GM21360 (cell line): Measurements from ENCODE around the gene ZNF8.
"Not testable (repeated sequence)": the region's sequence is repeated elsewhere in the genome, so short reads cannot be mapped to it uniquely, and the experiment has no call there.

Experiments
- ATAC-seq: cut with Tn5 transposase; IDR thresholded peaks from one replicate; pipeline ENCODE4 v1.9.1; 2021; ENCODE audit warnings: mild to moderate bottlenecking, moderate library complexity; ENCODE audit not compliant: unreplicated experiment

Gene ZNF8

DNA sequence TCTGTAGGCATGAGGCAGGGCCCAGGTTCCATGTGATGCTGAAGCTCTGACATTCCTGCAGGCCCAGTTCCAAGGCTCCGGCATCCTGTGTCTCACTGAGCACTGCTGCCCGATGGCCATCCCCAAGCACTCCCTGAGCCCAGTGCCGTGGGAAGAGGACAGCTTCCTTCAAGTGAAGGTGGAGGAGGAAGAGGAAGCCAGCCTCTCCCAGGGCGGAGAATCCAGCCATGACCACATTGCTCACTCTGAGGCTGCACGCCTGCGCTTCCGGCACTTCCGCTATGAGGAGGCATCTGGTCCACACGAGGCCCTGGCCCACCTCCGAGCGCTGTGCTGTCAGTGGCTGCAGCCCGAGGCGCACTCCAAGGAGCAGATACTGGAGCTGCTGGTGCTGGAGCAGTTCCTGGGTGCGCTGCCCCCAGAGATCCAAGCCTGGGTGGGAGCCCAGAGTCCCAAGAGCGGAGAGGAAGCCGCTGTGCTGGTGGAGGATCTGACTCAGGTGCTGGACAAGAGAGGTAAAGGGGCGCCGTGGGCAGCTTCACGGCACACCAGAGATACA is 56.0 kb downstream of the ZNF8 start:
- ATAC-seq, result no peak

DNA sequence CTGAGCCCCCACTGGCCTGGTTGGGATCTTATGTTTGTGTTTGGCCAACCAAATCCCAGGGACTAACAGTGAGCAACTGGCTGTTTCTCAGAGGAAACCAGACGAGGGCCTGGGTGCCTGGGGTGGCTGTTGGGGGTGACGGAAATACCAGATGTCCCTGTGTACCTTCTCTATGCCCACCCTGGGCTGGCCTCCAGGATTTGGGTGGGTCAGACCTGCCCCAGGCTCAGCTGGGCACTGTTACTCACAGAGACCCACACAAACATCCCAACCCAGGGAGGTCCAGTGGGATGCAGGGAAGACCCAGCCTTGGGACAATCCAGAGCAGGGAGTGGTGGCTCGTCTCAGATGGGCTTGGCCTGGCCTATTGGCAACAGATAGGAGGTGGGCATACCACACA is 56.9 kb downstream of the ZNF8 start:
- ATAC-seq, result no peak

DNA sequence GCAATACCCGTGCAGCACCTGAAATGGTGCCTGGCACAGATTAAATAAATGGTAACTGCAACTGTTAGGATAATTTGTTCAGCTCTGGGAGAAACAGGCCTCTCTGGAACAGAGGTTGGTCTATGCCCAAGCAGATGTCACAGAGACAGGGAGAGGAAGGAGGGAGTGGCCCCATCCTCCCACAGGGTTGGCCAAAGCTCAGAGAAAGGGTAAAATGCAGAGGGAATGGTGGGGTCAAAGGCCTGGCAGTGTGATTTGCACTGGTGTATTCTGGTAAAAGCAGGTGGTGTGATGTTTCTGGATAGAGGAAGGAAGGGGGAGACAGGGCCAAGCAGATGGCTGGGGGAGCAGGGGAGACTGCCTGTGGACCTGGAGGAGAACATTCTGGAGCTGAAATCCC is 57.5 kb downstream of the ZNF8 start:
- ATAC-seq, result no peak

DNA sequence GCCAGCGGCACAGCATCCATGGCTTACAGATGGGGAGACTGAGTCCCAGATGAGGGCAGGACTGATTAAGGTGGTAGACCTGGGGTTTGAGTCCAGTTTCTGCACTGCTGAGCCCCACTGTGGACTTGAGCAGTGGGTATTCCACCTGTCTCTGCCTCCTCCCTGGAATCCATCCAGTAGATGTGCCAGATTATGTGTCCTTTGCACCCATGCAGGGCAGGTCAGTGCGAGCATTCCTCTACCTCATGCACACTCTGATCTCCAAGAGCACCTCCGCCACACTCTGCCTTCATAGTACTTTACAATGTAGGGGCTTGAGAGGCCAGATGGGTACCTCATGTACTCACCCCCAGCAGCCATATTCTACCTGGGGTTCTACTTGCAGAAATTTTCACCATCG is 58.1 kb downstream of the ZNF8 start:
- no peak for ATAC-seq

DNA sequence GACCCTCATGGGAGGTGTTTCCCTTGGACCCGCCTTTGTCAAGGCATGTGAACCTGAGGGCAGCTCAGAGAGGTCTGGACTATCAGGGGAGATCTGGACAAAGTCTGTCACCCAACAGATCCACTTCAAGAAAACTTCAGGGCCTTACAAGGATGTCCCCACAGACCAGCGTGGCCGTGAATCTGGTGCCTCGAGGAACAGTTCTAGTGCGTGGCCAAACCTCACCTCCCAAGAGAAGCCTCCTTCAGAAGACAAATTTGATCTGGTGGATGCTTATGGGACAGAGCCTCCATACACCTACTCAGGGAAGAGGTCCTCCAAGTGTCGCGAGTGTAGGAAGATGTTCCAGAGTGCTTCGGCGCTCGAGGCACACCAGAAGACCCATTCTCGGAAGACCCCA is 59.6 kb downstream of the ZNF8 start:
- no peak for ATAC-seq

DNA sequence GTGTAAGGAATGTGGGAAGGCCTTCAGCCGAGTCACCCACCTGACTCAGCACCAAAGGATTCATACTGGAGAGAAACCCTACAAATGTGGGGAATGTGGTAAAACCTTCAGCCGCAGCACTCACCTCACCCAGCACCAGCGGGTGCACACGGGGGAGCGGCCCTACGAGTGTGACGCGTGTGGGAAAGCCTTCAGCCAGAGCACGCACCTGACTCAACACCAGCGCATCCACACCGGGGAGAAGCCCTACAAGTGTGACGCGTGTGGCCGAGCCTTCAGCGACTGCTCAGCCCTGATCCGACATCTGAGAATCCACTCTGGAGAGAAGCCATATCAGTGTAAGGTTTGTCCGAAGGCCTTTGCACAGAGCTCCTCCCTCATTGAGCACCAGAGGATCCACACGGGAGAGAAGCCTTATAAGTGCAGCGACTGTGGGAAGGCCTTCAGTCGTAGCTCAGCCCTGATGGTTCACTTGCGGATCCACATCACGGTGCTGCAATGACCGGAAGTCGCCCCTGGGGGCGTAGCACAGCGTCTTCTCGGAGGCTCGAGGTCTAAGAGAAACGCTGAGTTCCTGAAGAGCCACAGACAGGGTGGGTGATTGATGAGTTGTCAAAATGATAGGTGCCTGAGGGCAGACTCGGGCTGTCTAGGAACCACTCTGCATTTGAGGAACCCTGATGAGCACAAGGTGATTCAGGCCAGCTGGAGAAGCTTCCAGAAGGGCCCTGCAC is 60.2 kb downstream of the ZNF8 start:
- ATAC-seq, result no peak

DNA sequence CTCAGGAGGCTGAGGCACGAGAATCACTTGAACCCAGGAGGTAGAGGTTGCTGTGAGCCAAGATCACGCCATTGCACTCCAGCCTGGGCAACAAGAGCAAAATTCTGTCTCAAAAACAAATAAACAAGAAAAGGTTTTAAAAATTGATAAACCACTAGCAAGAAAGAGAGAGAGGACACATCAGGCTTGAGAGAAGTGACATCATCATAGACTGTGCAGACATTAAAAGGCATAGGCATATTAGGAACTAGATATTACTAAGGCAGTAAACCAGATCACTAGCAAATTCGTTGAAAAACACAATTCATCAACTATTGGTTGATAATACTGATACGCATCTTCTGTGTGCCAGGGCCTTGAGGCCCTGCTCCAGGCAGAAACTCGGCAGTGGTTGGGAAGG is 66.8 kb downstream of the ZNF8 start:
- no peak for ATAC-seq

DNA sequence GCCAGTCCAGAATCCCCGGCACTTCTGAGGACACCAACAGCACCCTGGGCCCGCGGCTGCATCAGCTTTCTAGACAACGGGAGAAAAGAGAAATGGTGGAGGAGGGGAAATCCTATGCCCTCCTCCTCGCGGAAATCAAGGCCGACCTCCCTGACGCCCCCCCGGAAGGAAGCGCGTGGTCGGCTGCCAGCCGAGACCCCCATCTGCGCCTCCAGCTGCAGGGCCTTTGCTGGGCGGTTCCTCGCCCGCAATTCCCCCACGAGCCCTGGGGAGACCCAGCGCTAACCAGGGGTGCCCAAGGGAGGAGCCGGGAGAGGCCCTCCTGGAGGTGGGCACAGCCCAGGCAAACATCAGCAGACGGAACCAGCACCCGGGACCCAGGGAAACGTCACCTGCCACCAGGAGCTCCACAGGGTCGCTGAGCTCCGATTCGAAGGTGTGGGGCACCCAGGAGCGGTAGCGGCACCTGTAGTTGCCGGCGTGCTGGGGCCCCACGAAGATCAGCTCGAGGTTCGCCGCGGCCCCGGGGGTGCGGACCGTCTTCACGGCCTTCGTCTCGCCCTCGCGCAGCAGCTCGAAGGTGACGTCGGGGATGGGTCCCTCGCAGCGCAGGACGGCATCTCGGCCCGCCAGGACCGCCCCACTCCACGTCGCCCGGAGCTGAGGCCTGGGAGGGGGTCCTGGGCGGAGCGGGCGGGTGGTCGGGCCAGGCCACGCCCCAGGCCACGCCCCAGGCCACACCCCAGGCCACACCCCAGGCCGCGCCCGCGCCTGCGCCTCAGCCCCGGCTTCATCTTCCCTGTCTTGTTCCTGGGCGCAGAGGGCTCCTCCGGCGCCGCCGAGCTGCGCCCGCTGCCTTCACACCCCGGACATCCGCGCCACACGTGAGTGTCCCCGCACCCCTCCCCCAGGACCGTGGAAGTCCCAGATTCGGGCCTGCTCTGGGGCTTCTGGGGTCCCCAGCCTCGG is 68.5 kb downstream of the ZNF8 start:
- peak; percentile 76 for ATAC-seq

DNA sequence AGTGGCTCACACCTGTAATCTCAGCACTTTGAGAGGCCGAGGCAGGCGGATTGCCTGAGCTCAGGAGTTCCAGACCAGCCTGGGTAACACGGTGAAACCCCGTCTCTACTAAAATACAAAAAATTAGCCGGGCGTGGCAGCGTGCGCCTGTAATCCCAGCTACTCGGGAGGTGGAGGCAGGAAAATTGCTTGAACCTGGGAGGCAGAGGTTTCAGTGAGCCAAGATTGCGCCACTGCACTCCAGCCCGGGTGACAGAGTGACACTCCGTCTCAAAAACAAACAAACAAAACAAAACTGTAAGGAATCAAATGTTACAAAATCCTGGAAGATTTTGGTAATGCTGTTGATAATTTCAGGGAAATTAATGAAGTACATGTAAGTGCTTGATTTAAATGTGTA is 69.3 kb downstream of the ZNF8 start:
- not testable (repeated sequence) for ATAC-seq

DNA sequence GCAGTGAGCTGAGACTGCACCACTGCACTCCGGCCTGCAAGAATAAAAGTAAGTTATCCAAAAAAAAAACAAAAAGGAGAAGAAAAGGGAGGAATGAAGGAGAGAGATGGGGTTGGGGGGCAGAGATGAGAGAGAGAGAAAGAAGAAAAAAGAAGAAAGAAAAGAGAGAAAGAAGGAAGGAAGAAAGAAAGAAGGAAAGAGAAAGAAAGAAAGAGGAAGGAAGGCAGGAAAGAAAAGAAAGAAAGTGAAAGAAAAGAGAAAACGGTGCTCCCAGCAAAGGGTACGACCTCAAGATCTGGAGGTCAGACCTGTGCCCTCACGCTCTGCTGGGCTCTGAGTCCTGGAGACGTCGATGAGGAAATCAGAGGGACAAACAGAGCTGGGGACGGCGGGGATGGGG is 70.8 kb downstream of the ZNF8 start:
- ATAC-seq, result no peak

DNA sequence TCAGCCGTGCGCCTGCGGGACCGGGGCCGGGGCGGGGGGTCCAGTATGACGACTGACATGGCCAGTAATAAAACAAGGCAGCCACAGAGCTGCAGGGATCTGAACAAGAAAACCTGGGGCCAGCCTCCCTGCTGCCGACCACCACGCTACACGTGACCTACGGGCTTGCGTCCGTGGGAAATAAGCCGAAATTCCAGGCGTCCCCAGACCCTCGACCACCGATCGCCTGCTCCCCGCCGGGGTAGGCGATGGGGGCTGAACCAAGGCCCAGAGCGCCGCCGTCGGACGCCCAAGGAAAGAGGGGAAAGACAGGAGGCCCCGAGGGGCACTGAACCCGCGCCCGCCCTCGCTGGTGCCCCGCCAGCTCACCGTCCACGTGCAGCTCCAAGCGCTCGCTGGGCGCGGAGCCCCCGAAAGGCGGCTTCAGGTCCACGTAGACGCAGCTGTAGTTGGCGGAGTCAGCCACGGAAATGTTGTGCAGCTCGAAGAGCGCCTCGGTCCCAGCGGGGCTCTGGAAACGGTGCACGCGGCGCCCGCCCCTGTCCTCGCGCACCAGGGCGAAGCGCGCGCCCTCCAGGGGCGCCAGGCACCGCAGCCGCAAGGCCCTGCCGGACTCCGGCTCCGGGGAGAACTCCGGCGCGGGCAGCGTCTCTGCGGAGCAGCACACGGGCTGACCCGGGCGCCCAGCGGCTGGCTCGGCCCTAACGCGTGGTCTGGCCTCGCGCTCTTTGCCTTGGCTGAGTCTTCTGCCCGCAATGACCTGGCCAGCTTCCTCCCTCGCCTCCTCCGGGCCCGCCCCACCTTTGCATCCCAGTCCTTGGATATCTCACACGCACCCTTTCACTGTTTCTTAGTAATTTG is 71.5 kb downstream of the ZNF8 start:
- no peak for ATAC-seq

DNA sequence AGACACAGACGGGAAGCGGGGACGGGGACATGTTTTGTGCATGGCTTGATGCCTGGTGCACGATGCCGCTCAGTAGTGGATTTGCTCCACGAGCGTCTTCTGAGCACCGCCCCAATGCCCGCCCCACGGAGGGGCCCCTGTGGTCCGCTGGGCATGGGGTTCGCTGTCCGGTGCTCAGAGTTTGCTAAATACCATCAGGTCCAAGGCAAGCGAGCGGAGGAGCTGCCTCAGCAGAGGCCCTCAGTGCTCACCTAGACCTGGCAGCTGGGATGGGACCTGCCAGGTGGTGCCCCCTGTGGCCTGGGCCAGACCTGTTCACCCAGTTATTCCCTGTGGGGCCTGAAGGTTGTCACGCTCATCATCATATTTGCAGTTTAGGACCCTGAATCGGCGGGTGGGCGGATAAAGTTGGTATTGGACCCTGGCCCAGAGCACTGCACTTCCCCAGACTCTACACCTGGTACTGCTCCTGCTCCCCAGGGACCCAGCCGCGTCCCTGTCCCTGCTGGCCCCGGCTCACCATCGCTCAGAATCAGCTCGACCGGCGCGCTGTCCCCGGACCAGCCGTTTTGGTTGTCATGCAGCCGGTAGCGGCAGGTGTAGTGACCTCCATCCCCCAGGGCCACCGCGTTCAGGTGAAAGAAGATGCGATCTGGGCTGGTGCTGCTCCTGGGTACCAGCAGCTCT is 72.3 kb downstream of the ZNF8 start:
- no peak for ATAC-seq

DNA sequence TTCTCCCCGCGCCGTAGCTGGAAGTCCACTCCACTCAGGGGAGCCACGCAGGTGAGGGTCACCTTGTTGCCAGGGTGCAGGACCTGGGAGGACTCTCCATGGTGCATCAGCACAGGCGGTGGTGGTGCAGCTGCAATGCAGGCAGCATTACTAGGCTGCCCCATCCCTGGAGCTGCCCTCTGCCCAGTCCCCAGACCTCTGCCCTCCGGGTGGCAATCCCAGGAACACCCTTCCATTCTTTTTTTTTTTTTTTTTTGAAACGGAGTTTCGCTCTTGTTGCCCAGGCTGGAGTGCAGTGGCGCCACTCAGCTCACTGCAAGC is 72.8 kb downstream of the ZNF8 start:
- ATAC-seq, result no peak

DNA sequence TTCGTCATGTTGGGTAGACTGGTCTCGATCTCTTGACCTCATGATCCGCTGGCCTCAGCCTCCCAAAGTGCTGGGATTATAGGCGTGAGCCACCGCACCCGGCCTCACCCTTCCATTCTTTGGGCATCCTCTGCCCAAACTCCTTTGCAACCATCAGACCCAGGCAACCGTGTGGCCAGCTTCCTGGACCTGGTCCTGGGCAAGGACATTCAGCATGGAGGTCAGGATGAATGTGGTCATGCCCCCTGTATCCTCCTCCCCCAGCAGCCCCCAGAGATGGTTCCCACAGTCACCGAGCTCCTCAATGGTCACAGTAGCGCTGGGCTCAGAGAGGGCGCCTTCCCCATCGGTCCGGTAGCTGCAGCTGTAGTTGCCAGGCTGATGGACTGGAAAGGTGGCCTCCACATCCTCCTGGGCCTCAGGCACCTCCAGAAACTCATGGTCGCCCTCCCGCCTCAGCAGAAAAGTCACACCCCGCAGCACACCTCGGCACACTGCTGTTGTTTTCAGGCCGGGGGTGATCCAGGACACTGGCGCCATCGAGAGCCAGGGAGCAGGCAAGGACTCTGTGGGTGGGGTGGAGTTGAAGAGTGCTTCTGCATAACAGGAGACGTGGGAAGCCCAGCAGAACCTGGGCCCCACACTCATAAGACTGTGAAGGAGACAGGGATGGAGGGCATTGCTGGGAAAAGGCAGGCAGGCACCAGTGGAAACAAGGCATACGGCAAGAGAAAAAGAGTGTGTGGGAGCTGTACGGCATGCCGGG is 73.4 kb downstream of the ZNF8 start:
- ATAC-seq, result no peak
